C4-2B (cell line): Measurements from ENCODE around the gene AGAP1.

Experiments used
- CTCF ChIP-seq: fragments of 450-650 bp; conservative IDR thresholded peaks from 2 replicates; pipeline ENCODE4 v1.5.1; 2017; ENCODE audit warnings: mild to moderate bottlenecking
- ZFX ChIP-seq: fragments of 450-650 bp; IDR thresholded peaks from 2 replicates; pipeline ENCODE4 v1.6.1; 2017

- no peak for TF ChIP-seq CTCF
- no peak for TF ChIP-seq ZFX
These were observed 251.8 kb downstream of the AGAP1 start for GRCh38 chr2:235745597-235745996.
